Measurements from ENCODE around the gene CELA2B. TPM values are rescaled to one million over a fixed set of nuclear protein-coding genes. Genes with fewer than 3 reads are reported as not detected.
A peak's percentile ranks its signal among the peaks of the same experiment; 100 is the strongest.
"Not testable (repeated sequence)": the region's sequence is repeated elsewhere in the genome, so short reads cannot be mapped to it uniquely, and the experiment has no call there.

The CELA2B gene
- total RNA-seq, 1 donor, result 0.36 TPM

DNA sequence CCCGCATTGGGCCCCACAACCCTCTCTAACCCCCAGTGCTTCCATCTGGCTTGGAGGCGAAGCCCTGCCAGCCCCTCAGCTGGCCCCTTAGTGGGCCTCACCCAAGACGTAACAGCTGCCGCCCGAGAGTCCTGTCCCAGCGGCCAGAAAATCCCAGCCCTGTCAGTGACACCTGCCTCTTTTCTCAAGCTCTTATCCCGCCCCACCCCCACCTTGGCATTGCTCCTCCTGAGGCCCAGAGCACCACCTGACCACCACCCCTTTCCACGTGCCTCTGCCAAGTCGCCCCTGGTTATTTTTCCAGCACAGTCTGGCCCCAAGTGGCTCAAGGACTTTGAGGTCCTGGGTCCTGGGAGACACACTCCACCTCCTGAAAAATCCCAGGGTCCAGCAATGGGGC, 43.6 kb upstream of the CELA2B start:
- peaks cover 18% of the 10 kb centered on the region for H3K4me1 ChIP-seq (ENCODE audit: insufficient read depth, low read length)
- H3K9me3 ChIP-seq (ENCODE audit: low read depth, low read length), result no peaks in the 10 kb centered on the region
- H4K20me1 ChIP-seq (ENCODE audit: insufficient read depth, low read length), result peaks cover 3% of the 10 kb centered on the region
- H3K27ac ChIP-seq (ENCODE audit: low read depth, low read length), result peak overlapping the region; percentile 60
- H3K4me2 ChIP-seq (ENCODE audit: insufficient read depth, low read length), result no peak overlapping the region
- no peak overlapping the region for H3K4me3 ChIP-seq (ENCODE audit: insufficient read depth, low read length)
- no peaks in the 10 kb centered on the region for H3K79me2 ChIP-seq (ENCODE audit: insufficient read depth, low read length)
- no peak overlapping the region for H2AFZ ChIP-seq (ENCODE audit: low read length)
- TF ChIP-seq, protein P1, sequence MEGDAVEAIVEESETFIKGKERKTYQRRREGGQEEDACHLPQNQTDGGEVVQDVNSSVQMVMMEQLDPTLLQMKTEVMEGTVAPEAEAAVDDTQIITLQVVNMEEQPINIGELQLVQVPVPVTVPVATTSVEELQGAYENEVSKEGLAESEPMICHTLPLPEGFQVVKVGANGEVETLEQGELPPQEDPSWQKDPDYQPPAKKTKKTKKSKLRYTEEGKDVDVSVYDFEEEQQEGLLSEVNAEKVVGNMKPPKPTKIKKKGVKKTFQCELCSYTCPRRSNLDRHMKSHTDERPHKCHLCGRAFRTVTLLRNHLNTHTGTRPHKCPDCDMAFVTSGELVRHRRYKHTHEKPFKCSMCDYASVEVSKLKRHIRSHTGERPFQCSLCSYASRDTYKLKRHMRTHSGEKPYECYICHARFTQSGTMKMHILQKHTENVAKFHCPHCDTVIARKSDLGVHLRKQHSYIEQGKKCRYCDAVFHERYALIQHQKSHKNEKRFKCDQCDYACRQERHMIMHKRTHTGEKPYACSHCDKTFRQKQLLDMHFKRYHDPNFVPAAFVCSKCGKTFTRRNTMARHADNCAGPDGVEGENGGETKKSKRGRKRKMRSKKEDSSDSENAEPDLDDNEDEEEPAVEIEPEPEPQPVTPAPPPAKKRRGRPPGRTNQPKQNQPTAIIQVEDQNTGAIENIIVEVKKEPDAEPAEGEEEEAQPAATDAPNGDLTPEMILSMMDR (IDR thresholded peaks at IDR 0.05; ENCODE audit: extremely low read depth, low read depth, low read length), result no peak
- peak; percentile 60 for DNase-seq (ENCODE audit: insufficient read length, low spot score, missing footprints)
- H3K36me3 ChIP-seq (ENCODE audit: insufficient read depth, low read length), result peaks cover 15% of the 10 kb centered on the region
- no peaks in the 10 kb centered on the region for H3K27me3 ChIP-seq (ENCODE audit: insufficient read depth, low read length)

DNA sequence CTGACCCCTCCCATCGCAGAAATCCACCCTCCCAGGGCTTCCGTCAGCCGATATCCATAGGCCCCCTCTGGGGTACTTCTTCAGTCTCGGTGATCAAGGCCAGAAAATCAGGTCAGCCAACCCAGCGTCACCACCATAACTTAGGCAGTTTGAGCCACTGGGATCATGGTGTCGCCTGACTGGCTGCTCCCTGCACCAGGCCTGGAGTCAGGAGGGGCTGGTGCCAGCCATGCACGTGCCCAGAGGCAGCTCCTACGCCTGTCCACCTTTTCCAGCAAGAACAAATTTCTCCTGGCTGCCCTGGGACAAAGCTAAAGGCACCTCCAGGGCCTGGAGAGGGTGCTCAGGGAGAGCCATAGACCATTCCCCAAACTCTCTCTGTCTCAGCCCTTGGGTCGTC, 42.4 kb upstream of the CELA2B start:
- H3K27ac ChIP-seq (ENCODE audit: low read depth, low read length), result peak overlapping the region; percentile 60
- no peaks in the 10 kb centered on the region for H3K9me3 ChIP-seq (ENCODE audit: low read depth, low read length)
- peak; percentile 68 for DNase-seq (ENCODE audit: insufficient read length, low spot score, missing footprints)
- H3K36me3 ChIP-seq (ENCODE audit: insufficient read depth, low read length), result peaks cover 12% of the 10 kb centered on the region
- H3K4me2 ChIP-seq (ENCODE audit: insufficient read depth, low read length), result no peak overlapping the region
- no peak overlapping the region for H3K4me3 ChIP-seq (ENCODE audit: insufficient read depth, low read length)
- TF ChIP-seq, protein P1 (IDR thresholded peaks at IDR 0.05; ENCODE audit: extremely low read depth, low read depth, low read length), result no peak
- peaks cover 3% of the 10 kb centered on the region for H4K20me1 ChIP-seq (ENCODE audit: insufficient read depth, low read length)
- H3K4me1 ChIP-seq (ENCODE audit: insufficient read depth, low read length), result peaks cover 18% of the 10 kb centered on the region
- no peak overlapping the region for H2AFZ ChIP-seq (ENCODE audit: low read length)
- H3K27me3 ChIP-seq (ENCODE audit: insufficient read depth, low read length), result no peaks in the 10 kb centered on the region
- H3K79me2 ChIP-seq (ENCODE audit: insufficient read depth, low read length), result no peaks in the 10 kb centered on the region

DNA sequence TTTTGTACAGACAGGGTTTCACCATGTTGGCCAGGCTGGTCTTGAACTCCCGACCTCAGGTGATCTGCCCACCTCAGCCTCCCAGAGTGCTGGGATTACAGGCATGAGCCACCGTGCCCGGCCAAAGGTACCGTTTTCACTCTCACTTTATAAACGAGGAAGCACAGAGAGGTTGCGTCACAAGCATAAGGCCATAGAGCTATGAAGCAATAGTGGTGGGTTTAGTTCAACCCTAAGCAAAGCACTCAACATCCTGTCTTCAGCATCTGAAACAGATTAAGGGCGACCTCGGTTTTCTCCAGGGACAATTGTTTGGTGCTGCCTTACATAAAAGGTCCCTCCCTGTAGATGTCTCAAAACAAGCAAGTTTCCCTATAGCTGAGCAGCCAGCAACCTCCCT, 41.2 kb upstream of the CELA2B start:
- not testable (repeated sequence) for H2AFZ ChIP-seq (ENCODE audit: low read length); H3K4me2 ChIP-seq (ENCODE audit: insufficient read depth, low read length)
- peak; percentile 80 for DNase-seq (ENCODE audit: insufficient read length, low spot score, missing footprints)

DNA sequence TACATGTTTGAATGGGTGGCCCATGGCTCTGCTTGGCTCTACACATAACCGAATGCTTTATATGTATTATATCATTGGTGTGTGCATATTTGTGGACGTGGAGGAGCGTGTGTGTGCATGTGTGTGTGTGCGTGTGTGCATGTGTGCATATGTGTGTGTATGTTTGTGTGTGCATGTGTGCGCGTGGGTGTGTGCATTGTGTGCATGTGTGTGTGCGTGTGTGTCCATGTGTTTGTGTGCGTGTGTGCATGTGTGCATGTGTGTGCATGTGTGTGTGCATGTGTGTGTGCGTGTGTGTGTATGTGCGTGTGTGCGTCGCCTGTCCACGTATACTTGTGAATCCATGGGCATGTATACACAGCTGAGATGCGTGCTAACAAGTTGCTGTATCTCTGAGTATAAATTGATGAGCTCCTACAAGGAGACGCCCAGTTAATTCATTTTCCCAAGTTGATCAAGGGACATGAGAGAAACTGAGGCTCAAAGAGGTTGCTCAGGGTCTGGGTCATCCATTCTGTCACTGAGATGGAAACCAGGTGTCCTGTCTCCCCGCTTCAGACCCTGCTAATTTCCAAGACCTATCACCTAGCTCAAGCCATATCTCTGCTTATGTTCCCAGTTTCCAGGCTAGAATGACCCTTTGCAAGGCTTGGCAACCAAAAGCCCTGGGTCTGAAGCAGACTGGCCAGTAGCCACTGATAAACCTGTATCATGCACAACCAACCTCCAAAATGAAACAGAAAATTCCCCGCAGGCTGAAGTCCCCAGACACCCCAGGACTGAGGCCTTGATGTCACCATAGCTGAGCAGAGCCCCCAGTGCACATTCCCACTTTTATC, 40.4 kb upstream of the CELA2B start:
- Histone ChIP-seq H2AFZ (ENCODE audit: low read length) (no peak overlapping the region), H3K36me3 (ENCODE audit: insufficient read depth, low read length) (peaks cover 9% of the 10 kb centered on the region), H3K79me2 (ENCODE audit: insufficient read depth, low read length) (no peaks in the 10 kb centered on the region), H3K4me3 (ENCODE audit: insufficient read depth, low read length) (no peak overlapping the region), H3K4me1 (ENCODE audit: insufficient read depth, low read length) (peaks cover 9% of the 10 kb centered on the region), H3K9me3 (ENCODE audit: low read depth, low read length) (no peaks in the 10 kb centered on the region), H3K27me3 (ENCODE audit: insufficient read depth, low read length) (no peaks in the 10 kb centered on the region), H3K4me2 (ENCODE audit: insufficient read depth, low read length) (no peak overlapping the region), H3K27ac (ENCODE audit: low read depth, low read length) (no peak overlapping the region), H4K20me1 (ENCODE audit: insufficient read depth, low read length) (no peaks in the 10 kb centered on the region)
- DNase-seq (ENCODE audit: insufficient read length, low spot score, missing footprints), result peak; percentile 65
- TF ChIP-seq, protein P1 (IDR thresholded peaks at IDR 0.05; ENCODE audit: extremely low read depth, low read depth, low read length), result no peak

More for the DNA sequence above, 41.2 kb upstream of the CELA2B start:
- H3K4me3 ChIP-seq (ENCODE audit: insufficient read depth, low read length); H3K9me3 ChIP-seq (ENCODE audit: low read depth, low read length); H4K20me1 ChIP-seq (ENCODE audit: insufficient read depth, low read length); H3K27me3 ChIP-seq (ENCODE audit: insufficient read depth, low read length); H3K27ac ChIP-seq (ENCODE audit: low read depth, low read length); H3K79me2 ChIP-seq (ENCODE audit: insufficient read depth, low read length): not testable (repeated sequence)
- peaks cover 12% of the 10 kb centered on the region for H3K36me3 ChIP-seq (ENCODE audit: insufficient read depth, low read length)
- peaks cover 14% of the 10 kb centered on the region for H3K4me1 ChIP-seq (ENCODE audit: insufficient read depth, low read length)

All from osteoblast (primary cell).